Prostate gland (tissue), 2 donors: ENCODE results near the gene MND1. TPM values are rescaled to one million over a fixed set of nuclear protein-coding genes. Genes with fewer than 3 reads are reported as not detected.
"Not testable (repeated sequence)": the region's sequence is repeated elsewhere in the genome, so short reads cannot be mapped to it uniquely, and the experiment has no call there.

ENCODE experiments used
- DNase-seq: peaks from one replicate; pipeline ENCODE4 v3.0.0-alpha.2; 2019; ENCODE audit warnings: low spot score
- H3K27ac ChIP-seq, 2 donors: fragments of 200-600 bp; sonication (generic); 2 replicates each; pipeline ENCODE4 v1.5.1; 2017 to 2019
- H3K27me3 ChIP-seq: fragments of 200-600 bp; sonication (generic); replicated peaks from 2 replicates; pipeline ENCODE4 v1.5.1; 2019; ENCODE audit not compliant: insufficient read depth
- H3K36me3 ChIP-seq, 2 donors: fragments of 200-600 bp; sonication (generic); 1 replicate in 1 of 2; 2 replicates in 1 of 2; pipeline versions ENCODE4 v1.5.1 to v1.8.1; 2017 to 2019
- H3K4me1 ChIP-seq: fragments of 200-600 bp; sonication (generic); replicated peaks from 2 replicates; pipeline ENCODE4 v1.5.1; 2019
- H3K4me3 ChIP-seq, 2 donors: fragments of 200-600 bp; sonication (generic); 2 replicates each; pipeline ENCODE4 v1.5.1; 2017 to 2019
- H3K9me3 ChIP-seq: fragments of 200-600 bp; sonication (generic); 2 replicates; pipeline ENCODE4 v1.5.1; 2017
- POLR2A ChIP-seq: fragments of 450-650 bp; IDR thresholded peaks from one replicate; pipeline ENCODE4 v1.6.1; 2016; ENCODE audit warnings: antibody characterized with exemption, mild to moderate bottlenecking
- POLR2AphosphoS5 ChIP-seq: sonication (generic); formaldehyde crosslinking; IDR thresholded peaks from one replicate; pipeline ENCODE4 v1.6.1; 2017; ENCODE audit warnings: antibody characterized with exemption
- WGBS: methylation state at CpG from one replicate; pipeline ENCODE4 v1.1.5; 2018; 5-methylcytosine and 5-hydroxymethylcytosine counted together
- intact Hi-C: fragments of 100-400 bp; cut with DNase I; formaldehyde crosslinking; loops from one replicate; pipeline ENCODE4 v1.14.2; 2022
- total RNA-seq, 2 donors: library from RNA; depleted of rRNA; stranded (reverse); fragments of >200 nt; gene quantifications; one replicate each; pipeline ENCODE4 v1.1.0, GENCODE V29; 2016
- TF ChIP-seq, protein P1 (sequence below), 4 experiments: fragments of 200-600 bp in 2 of 4; fragments of 450-650 bp in 2 of 4; sonication (generic) in 2 of 4; IDR thresholded peaks; 1 replicate in 3 of 4; 2 replicates in 1 of 4; pipeline ENCODE4 v1.5.1; 2016 to 2019; ENCODE audit warnings: antibody characterized with exemption in 4 of 4, mild to moderate bottlenecking in 2 of 4, moderate library complexity in 2 of 4

The MND1 gene
- total RNA-seq, 2 donors from 2014 or later: 7.9 TPM; not detected in 1

- H3K27ac ChIP-seq: no peak overlapping the region
- no peaks in the 10 kb centered on the region for H3K36me3 ChIP-seq
- no peak for DNase-seq
- TF ChIP-seq POLR2AphosphoS5 (no peak), POLR2A (no peak)
- TF ChIP-seq, protein P1, sequence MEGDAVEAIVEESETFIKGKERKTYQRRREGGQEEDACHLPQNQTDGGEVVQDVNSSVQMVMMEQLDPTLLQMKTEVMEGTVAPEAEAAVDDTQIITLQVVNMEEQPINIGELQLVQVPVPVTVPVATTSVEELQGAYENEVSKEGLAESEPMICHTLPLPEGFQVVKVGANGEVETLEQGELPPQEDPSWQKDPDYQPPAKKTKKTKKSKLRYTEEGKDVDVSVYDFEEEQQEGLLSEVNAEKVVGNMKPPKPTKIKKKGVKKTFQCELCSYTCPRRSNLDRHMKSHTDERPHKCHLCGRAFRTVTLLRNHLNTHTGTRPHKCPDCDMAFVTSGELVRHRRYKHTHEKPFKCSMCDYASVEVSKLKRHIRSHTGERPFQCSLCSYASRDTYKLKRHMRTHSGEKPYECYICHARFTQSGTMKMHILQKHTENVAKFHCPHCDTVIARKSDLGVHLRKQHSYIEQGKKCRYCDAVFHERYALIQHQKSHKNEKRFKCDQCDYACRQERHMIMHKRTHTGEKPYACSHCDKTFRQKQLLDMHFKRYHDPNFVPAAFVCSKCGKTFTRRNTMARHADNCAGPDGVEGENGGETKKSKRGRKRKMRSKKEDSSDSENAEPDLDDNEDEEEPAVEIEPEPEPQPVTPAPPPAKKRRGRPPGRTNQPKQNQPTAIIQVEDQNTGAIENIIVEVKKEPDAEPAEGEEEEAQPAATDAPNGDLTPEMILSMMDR (IDR thresholded peaks at IDR 0.05): no peak
- H3K27me3 ChIP-seq: no peaks in the 10 kb centered on the region
- intact Hi-C loops: no loop called here
- 75% methylated on average over 5 of the region's 5 CpGs for WGBS
- H3K4me3 ChIP-seq: no peak overlapping the region
- H3K4me1 ChIP-seq: no peaks in the 10 kb centered on the region
- no peaks in the 10 kb centered on the region for H3K9me3 ChIP-seq
These were observed 102.9 kb downstream of the MND1 start for GRCh38 chr4:153447175-153447905.

GRCh38 chr4:153448003-153448731 is 103.7 kb downstream of the MND1 start:
- Histone ChIP-seq H3K9me3 (no peaks in the 10 kb centered on the region), H3K36me3 (no peaks in the 10 kb centered on the region), H3K4me3 (no peak overlapping the region), H3K27me3 (no peaks in the 10 kb centered on the region), H3K4me1 (no peaks in the 10 kb centered on the region), H3K27ac (no peak overlapping the region)
- DNase-seq: no peak
- TF ChIP-seq POLR2AphosphoS5 (peak; percentile 51), POLR2A (no peak)
- TF ChIP-seq, protein P1 (IDR thresholded peaks at IDR 0.05): no peak
- WGBS: 16% methylated on average over 10 of the region's 10 CpGs
- intact Hi-C loops: no loop called here

DNA sequence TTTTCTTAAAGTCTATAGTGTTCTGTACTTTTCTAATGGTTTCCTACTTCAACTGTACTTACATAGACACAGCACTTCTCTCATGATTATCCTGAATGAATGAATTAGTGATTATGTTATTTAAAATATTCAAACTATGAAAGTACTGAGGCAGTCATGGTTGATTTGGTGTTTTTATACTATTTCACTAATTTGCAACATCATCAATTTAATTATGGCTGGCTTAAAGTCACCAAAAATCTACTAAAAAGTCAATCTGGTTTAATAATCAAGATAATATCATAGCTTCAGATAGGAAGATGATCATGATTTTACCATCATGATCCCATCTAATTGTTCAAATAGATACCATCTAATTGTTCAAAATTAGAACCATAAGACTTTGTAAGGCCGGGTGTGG is 104.8 kb downstream of the MND1 start:
- WGBS: 100% methylated on average over 1 of the region's 1 CpG

GRCh38 chr4:153450544-153450917 is 106.0 kb downstream of the MND1 start:
- TF ChIP-seq POLR2A (no peak), POLR2AphosphoS5 (no peak)
- TF ChIP-seq, protein P1 (IDR thresholded peaks at IDR 0.05): no peak
- H3K9me3 ChIP-seq: no peaks in the 10 kb centered on the region
- no peak overlapping the region for H3K27ac ChIP-seq
- no peak for DNase-seq
- no peak overlapping the region for H3K4me3 ChIP-seq
- no peaks in the 10 kb centered on the region for H3K27me3 ChIP-seq
- intact Hi-C loops: no loop called here
- H3K4me1 ChIP-seq: no peaks in the 10 kb centered on the region
- no peaks in the 10 kb centered on the region for H3K36me3 ChIP-seq
- WGBS: 94% methylated on average over 5 of the region's 5 CpGs

More for the DNA sequence above, 104.8 kb downstream of the MND1 start:
- Histone ChIP-seq H3K27ac (no peak overlapping the region), H3K4me1 (no peaks in the 10 kb centered on the region), H3K36me3 (no peaks in the 10 kb centered on the region), H3K27me3 (no peaks in the 10 kb centered on the region), H3K4me3 (no peak overlapping the region), H3K9me3 (no peaks in the 10 kb centered on the region)
- no peak for DNase-seq
- intact Hi-C loops: no loop called here
- no peak for TF ChIP-seq POLR2A
- no peak for TF ChIP-seq POLR2AphosphoS5
- TF ChIP-seq, protein P1 (IDR thresholded peaks at IDR 0.05): no peak

- DNase-seq, H3K4me1 ChIP-seq, H3K4me3 ChIP-seq, intact Hi-C loops, H3K27ac ChIP-seq, H3K9me3 ChIP-seq, H3K27me3 ChIP-seq, H3K36me3 ChIP-seq: not testable (repeated sequence)
- 93% methylated on average over 13 of the region's 13 CpGs for WGBS
These were observed 106.7 kb downstream of the MND1 start for GRCh38 chr4:153451145-153451544.
